Choroid plexus epithelial cell (primary cell): ENCODE results near the gene RPLP2.

Source experiments
- DNase-seq: peaks from one replicate; pipeline ENCODE4 v3.0.0-alpha.2; 2010; ENCODE audit warnings: low read depth
- H3K4me3 ChIP-seq: 2 replicates; pipeline ENCODE4 v1.5.1; 2011; ENCODE audit warnings: low read depth, mild to moderate bottlenecking, control low read depth, low read length, moderate library complexity
- TF ChIP-seq, protein P1 (sequence below): conservative IDR thresholded peaks from 2 replicates; pipeline ENCODE4 v1.5.1; 2011; ENCODE audit warnings: low read depth, mild to moderate bottlenecking, control low read depth, inconsistent platforms, low read length, moderate library complexity

RPLP2 gene

GRCh38 chr11:769887-770641 lies 39.7 kb upstream of the RPLP2 start:
- TF ChIP-seq, protein P1, sequence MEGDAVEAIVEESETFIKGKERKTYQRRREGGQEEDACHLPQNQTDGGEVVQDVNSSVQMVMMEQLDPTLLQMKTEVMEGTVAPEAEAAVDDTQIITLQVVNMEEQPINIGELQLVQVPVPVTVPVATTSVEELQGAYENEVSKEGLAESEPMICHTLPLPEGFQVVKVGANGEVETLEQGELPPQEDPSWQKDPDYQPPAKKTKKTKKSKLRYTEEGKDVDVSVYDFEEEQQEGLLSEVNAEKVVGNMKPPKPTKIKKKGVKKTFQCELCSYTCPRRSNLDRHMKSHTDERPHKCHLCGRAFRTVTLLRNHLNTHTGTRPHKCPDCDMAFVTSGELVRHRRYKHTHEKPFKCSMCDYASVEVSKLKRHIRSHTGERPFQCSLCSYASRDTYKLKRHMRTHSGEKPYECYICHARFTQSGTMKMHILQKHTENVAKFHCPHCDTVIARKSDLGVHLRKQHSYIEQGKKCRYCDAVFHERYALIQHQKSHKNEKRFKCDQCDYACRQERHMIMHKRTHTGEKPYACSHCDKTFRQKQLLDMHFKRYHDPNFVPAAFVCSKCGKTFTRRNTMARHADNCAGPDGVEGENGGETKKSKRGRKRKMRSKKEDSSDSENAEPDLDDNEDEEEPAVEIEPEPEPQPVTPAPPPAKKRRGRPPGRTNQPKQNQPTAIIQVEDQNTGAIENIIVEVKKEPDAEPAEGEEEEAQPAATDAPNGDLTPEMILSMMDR: no peak
- no peak for DNase-seq
- no peak overlapping the region for H3K4me3 ChIP-seq

- H3K4me3 ChIP-seq: no peak overlapping the region
- TF ChIP-seq, protein P1: no peak
- no peak for DNase-seq
These were observed 38.8 kb upstream of the RPLP2 start for GRCh38 chr11:770642-771616.

GRCh38 chr11:771617-772204 lies 38.1 kb upstream of the RPLP2 start:
- no peak for DNase-seq
- no peak overlapping the region for H3K4me3 ChIP-seq
- TF ChIP-seq, protein P1: no peak

DNA sequence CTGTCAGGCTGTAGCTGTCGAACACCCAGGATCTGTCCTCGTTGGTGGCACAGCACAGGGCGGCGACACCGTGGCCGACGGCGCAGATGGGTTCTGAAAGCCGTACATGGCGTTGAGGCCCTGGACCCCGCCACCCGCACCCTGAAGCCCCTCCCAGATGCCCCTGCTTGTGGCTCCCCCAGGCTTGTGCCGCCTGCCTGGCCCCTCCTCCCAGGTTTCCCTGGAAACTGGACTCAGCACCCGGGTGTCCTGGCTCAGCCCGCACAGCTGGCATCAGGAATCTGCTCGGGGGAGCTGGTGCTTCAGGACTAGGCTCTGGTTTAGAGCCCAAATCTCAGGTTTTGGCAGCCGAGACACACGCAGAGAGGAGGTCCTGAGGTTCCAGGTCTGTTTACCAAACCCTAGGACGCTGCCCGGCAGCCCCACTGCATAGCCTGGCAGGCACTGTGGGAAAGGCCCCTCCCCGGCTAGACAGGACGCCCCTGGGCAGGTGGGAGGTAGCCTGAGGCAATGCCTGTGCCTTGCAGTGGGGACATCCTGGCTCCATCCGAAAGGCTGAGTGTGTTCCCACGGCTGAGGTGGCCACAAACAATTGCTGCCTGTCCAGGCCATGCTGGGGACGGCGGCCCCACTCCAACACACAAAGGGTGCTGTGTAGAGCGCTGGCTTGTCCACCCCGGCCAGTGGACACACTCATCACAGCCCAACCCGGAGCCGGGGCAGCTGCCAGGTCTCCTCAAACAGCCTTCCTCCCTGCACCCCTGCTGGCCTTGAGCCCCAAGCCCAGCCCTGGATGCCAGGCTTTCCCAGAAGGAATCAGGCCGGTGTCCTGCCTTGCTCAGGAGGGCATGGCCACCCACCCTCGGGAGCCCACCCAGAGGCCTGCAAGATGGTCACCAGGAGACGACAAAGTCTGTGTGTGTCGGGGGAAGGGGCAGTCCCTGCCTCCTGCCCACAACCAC lies 37.1 kb upstream of the RPLP2 start:
- TF ChIP-seq, protein P1: no peak
- no peak for DNase-seq
- H3K4me3 ChIP-seq: no peak overlapping the region

GRCh38 chr11:773425-773824 lies 36.3 kb upstream of the RPLP2 start:
- TF ChIP-seq, protein P1: no peak
- no peak for DNase-seq
- no peak overlapping the region for H3K4me3 ChIP-seq

DNA sequence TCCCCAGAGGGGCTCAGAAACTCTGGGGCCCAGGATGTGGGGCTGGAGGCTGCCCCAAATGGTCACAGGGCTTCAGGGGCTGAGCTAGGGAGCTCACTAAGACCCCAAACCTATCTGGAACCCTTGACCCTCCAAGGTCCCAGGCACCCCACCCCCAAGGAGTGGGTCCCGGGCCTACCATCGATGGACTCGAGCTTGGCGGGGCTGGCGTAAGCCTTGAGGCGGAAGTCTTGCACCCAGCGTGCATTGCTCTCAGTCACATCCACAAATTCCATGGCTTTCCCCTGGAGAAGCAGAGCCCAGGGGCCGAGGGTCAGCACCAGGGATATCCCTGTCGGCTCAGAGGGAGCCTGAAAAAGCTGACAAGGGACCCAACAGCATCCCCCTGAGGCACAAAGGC lies 35.9 kb upstream of the RPLP2 start:
- H3K4me3 ChIP-seq: no peak overlapping the region
- no peak for DNase-seq
- TF ChIP-seq, protein P1: no peak
